GM20431 (cell line): ENCODE results near the gene ADAM11.
"Not testable (repeated sequence)": the region's sequence is repeated elsewhere in the genome, so short reads cannot be mapped to it uniquely, and the experiment has no call there.

Source experiments
- in situ Hi-C: fragments of 300-500 bp; cut with MseI, MboI; formaldehyde crosslinking; loops from one replicate; pipeline ENCODE4 v1.15.0; 2020; ENCODE audit warnings: low sequenced_read_pairs; ENCODE audit not compliant: unreplicated experiment

Gene ADAM11, protein sequence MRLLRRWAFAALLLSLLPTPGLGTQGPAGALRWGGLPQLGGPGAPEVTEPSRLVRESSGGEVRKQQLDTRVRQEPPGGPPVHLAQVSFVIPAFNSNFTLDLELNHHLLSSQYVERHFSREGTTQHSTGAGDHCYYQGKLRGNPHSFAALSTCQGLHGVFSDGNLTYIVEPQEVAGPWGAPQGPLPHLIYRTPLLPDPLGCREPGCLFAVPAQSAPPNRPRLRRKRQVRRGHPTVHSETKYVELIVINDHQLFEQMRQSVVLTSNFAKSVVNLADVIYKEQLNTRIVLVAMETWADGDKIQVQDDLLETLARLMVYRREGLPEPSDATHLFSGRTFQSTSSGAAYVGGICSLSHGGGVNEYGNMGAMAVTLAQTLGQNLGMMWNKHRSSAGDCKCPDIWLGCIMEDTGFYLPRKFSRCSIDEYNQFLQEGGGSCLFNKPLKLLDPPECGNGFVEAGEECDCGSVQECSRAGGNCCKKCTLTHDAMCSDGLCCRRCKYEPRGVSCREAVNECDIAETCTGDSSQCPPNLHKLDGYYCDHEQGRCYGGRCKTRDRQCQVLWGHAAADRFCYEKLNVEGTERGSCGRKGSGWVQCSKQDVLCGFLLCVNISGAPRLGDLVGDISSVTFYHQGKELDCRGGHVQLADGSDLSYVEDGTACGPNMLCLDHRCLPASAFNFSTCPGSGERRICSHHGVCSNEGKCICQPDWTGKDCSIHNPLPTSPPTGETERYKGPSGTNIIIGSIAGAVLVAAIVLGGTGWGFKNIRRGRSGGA

DNA sequence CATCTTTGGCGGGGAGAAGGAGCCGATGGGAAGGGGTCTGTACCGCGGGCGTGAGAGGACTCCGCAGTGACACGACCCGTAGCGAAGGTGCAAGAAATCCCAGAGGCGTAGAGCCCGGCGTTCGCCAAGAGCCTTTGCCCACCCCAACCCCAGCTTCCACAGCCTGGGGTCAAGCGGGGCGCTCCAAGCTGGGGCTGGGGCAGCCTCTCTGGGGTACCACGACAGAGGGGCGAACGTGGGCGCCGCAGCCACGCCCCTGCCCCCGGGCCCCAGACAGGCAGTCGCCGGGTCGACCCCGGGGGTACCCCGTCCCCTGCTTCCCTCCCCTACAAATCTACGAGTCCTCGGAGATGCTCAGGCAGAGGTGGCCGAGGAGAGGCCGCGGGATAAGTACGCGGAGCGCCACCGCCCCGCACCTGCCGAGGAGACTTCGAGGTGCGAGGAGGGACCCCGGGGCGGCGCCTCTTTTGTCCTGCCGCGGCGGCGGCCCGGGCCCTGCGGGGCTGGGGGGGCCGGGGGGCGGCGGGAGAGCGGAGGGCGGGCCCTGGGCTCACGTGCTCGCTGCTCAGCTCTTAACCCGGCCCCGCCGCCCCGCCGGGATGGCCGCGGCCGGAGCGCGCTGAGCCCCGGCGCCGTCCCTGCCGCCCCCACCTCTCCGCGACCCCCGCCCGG is at the start of gene ADAM11:
ADAM11 (plus strand) TSS at position 575 of the 672 bp plus-strand sequence. CDS start 212 bp downstream, outside the sequence.
- in situ Hi-C loops, result no loop called here

DNA sequence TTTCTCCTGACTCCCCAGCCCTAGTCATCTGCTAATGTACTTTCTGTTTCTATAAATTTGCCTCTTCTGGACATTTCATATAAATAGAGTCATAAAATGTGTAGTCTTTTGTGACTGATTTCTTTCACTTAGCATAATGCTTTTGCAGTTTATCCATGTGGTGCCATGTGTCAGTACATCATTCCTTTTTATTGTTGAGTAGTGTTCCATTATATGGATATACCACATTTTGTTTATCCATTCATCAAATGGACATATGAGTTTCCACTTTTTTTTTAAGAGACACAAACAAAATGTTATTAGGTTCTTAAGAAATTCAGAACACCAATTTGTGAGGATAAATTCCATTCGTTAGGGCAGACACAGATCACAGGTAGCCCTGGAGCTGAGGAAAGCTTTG is 39.3 kb upstream of the ADAM11 start:
- in situ Hi-C loops, result no loop called here

DNA sequence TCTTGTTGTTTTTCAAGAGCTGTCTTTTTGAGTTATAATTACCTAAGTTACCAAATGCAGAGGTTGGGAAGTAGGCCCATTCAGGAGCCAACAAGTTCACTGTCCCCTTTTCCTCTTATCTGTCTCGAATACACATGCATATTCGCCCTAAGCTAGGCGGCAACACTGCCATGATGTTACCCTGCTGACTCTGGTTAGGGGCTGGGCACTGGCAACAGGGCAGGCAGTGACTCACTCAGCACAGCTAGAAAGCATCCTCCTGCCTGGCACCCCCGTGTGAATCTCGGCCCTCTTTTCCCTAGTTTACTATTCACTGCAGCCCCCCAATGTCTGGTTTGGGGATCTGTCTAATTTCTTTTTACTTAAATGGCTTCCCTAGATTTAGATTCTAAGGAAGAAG is 36.5 kb upstream of the ADAM11 start:
- in situ Hi-C loops, result no loop called here

DNA sequence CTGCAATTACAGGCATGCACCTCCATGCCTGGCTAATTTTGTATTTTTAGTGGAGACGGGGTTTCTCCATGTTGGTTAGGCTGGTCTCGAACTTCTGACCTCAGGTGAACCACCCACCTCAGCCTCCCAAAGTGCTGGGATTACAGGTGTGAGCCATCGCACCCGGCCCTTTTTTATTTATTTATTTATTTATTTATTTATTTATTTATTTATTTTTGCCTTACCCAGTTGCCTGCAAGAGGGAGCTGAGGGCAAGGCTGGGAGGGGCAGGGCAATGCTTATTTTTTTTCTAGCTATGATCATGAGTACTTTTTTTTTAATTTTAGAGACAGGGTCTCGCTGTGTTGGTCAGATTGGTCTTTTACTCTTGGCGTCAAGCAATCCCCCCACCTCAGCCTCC is 32.7 kb upstream of the ADAM11 start:
- in situ Hi-C loops, result not testable (repeated sequence)

DNA sequence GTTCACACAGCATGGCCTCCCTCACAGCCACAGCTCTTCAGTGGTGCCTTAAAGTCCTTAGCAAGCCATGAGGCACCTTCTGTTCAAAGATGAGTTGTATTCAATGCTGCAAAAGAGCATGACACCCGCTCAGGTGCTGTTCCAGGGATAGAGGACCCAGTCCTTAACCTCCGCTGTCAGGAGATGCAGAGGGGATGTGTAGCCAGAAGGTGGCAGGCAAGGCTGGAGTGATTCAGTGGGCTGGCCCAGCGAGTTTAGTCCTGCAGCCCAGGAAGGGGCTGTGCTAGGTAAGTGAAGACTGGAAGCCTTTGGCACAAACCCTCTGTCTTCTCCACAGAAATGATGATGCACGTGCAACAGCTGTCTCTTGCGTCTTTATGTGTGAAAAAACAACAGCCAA is 25.0 kb upstream of the ADAM11 start:
- in situ Hi-C loops, result no loop called here

DNA sequence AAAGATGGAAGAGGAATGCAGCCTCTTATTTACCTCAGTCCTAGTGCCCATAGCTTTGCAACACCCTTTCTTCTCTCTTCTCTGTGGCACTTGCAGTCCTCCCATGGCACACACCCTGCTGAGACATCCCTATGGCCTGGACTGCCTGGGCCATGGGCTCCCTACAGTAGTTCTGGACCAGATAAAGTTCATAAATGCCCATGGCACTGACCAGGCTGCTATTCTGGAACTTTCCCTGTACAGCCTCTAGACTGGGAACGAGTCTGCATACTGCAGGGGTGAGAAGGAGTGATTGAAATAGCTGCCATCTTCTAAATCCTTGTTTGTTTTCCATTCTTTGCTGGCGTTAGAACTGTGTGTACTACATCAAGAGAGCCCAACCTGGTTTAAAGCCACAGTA is 24.5 kb upstream of the ADAM11 start:
- in situ Hi-C loops, result no loop called here

DNA sequence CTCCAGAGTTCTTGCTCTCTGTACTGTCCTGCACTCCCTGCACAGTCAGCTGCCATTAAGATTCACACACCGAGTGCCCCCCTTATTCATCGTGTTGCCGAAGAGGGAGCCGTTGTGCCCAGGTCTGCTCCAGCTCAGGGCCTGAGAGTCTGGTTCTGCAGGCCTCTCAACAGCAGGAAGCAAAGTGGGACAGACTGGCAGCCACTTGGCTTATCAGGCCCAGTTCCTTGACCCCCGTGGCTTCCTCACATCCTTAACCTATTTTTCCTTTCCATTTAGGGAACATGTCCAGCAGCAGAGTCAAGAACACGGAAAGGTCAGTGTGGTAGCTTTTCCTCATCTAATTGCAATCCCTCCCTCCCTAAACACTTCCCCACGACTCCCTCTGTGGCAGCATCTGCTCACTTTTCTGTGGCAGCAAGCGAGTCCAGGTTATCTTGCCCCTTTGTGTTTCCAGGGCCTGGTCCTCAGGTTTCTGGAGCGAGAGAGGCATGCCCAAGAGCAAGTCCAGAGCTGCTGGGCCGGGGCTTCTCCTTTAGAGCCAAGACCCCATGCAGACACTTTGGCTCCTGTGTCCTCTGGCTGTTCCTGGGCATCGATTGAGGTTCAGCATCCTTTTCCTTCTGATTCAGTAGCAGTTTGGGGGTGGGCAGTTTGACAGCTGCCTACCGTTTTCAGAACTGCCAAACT is 22.1 kb upstream of the ADAM11 start:
- in situ Hi-C loops, result no loop called here

DNA sequence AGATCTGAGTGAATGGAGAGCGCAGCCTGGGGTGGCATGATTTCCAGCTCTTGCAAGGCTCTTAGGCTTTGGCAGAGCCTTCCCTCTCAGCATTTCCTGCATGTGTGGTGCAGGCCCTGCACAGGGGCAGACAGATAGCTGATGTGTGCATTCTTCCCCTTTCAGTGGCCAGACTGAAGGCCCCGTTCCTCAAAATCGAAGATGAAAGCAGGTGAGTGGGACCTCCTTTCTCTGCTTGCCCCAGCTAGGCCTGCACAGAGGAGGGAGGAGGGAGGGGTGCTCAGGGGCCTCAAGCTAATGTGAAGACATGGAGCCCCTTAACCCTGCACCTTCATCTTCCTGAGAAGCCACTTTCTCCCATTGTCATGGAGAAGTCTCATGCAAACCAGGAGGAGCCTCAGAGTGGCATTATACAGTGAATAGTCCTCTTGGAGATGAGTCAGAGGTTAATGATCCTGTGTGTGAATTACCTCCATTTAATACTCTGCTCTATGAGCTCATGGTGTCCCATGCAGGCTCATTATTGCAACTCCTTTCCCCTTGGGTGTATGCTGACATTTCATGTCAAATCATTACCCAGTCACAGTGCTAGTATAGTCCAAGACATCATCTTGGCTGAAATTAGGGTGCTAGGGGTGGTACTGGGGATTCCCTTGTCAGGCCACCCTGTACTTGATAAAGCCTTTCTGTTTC is 20.4 kb upstream of the ADAM11 start:
- in situ Hi-C loops, result no loop called here

DNA sequence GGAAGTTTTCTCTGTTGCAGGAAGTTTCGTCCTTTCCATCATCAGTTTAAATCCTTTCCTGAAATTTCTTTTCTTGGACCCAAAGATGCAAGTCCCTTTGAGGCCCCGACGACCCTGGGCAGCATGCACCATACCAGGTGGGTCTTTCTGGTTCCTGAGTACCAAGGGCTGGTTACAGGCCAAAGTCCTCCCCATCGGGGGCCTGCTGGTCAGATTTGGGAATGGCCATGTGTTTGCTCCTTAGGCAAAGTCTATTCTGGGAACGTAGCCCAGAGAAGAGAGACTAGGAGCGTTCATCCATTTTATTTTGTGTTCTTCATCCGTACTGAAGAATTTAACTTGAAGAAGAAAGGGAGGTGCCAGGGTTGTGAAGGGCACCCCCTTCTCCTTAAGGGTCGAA is 17.5 kb upstream of the ADAM11 start:
- in situ Hi-C loops, result no loop called here

DNA sequence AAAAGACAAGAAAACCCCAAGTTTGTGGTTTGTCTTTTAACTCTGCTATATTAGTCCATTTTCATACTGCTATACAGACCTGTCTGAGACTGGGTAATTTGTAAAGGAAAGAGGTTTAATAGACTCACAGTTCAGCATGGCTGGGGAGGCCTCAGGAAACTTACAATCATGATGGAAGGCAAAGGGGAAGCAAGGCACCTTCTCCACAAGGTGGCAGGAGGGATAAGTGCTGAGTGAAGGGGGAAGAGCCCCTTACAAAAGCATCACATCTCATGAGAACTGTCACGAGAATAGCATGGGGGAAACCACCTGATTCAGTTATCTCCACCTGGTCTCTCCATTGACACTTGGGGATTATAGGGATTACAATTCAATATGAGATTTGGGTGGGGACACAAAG is 13.5 kb upstream of the ADAM11 start:
- in situ Hi-C loops, result no loop called here

DNA sequence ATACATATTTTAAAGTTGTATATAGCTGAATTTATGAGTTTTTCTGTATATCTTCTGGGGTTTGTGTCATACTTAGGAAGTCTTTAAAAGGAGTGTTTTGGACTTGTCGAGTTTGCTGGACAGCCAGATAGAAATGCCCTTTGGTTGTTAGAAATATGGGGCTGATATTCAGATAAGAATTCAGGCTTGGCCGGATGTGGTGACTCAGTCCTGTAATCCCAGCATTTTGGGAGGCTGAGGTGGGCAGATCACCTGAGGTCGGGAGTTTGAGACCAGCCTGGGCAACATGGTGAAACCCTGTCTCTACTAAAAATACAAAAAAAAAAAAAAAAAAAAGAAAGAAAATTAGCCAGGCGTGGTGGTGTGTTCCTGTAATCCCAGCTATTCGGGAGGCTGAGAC is 13.1 kb upstream of the ADAM11 start:
- in situ Hi-C loops, result not testable (repeated sequence)

DNA sequence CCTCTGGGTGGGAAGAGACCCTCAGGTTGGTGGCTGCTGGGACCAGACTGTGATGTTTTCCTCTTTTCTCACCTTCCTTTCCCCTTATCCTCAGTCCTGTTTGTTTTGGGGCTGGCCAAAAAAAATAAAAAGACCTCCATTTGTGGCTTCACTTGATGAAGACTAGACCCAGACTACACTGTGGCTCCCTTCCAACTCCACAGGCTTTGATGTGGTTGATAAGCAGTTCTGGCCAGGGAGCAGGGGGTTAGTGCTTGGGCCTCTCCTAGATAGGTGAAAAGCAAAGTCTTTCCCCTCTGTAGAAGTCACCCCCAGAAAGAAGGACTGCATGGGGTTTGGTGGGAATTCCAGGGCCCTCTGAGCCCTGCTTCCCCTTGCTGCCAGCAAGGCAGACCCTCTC is 11.2 kb upstream of the ADAM11 start:
- in situ Hi-C loops, result no loop called here

DNA sequence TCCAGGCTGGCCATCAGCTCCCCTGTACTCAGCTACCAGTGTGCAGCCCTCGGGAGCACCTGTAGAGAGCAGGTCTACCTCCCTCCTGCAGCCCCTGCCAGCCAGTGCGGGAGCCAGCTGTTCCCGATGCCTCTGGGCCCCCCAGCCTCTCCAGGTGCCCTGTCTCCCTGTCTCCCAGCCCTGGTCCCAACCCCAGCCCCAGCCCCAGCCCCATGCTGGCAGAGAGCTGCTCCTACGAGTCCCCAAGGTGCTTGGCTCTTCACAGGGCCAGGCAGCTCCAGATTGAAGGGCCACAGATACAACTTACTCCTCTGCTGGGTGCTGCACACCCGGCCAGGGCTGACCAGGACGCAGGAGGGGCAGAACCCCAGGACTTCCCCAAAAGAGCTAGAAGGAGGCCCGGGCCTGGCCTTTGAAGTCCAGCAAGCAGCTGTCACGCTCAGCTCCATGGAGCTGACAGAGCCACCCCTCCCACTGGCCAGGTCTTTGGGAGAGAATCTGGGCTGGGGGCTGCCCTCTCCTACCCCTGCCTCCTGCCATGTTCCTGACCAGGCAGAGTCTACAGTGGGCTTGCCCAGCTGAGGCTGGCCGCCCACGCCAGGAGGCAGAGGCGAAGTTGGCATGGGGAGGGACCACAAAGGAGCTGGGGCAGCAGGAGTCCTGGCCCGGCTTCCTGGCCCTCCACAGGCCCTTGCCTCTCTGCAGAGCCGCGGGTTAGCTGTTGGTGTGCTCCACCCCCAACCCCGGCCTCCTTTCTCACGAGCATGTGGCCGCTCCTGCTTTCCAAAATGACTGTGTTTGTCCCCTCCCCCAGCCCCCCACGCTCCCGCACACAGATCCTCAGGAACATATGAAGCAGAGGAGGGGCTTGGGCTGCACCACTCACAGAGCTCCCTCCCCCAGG is 9.5 kb upstream of the ADAM11 start:
- in situ Hi-C loops, result no loop called here

DNA sequence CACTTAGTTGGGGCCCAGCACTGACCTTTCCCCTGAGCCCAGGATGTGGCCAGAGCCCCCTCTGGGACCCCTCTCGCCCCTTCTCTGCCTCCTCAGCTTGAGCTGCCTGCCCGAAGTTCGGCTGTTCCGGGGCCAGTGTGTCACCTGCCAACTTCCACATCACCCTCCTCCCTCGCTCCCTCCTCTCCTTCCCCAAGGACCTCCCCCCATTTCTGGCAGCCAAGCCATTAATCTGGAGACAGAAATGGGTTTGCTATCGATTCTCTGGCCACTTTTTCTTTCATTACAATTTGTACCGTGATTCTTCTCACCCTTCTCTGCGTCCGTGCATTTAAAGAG is 8.8 kb upstream of the ADAM11 start:
- in situ Hi-C loops, result no loop called here

DNA sequence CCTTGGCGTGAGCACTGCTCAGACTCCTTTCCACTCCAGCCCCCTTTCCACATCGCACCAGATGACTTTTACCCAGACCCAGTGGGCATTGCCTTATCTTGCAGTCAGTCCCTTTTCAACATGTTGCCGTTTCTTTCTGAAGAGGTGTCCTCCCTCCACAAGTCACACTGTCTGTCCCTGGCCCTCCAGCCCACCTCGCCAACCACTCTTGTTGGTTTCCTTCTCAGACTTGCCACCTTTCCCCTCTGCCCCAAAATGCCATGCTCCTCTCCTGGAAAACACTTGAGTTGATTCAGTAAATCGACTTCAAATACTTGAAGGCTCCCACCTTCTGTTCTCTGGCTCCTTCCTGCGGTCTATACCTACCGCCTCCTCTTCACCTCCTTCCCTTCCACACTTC is 7.5 kb upstream of the ADAM11 start:
- in situ Hi-C loops, result no loop called here

DNA sequence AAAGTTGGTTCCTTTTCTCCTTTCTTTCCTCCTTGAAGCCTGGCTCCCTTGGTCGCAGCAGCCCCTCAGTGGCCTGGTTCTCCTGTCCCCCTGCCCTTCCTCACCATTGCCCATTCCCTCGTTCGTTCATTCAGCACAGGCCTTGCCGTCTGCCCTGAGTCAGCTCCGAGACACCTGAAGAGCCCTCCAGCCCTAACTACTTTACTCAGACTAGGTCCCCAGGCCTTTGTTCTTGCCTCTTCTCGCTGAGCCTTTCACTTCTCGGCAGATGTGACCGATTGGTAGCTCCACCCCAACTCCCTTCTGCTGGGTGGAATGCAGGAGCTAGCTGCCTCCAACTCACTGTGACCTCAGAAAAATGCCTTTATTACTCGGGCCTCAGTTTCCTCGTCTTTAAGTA is 7.0 kb upstream of the ADAM11 start:
- in situ Hi-C loops, result no loop called here

DNA sequence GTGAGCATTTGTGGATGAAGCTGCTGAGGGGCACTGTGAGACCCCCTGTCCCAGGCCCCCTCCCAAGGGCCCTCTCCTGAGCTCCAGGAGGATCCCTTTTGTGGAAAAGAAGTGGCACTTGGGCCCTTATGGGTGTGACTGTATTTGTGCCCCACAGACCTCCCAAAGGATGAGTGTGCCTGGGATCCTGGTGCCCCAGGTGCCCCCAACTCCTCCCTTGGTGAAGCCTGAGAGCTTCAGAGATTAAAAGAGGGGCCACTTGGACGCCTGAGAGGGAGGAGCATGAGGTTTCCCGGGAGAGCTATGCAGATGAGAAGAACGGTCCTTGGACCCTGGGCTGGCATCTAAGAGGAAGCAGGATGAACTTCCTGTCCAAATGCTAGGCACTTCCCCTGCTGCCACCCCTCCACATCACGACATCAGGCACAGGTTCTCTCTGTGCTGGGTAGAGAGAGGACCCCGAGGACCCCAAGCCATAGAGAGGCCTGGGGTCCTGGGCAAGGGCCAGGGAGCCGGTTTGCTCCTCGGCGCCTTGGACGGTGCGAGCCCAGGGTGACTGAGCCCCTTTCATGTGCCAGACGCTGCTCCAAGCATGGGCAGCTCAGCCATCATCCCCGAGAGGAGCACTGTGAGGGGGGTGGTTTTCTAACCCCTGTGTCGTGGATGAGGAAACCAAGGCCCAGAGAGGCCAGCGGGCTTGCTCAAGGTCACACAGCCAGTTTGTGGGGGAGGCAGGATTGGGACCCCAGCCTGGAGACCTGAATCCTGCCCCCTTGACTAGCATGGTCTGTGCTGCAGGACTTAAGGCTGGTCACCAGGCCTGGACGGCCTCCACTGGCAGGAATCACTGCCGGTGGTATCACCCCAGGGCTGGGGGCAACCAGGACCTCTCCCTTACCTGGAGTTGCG is 5.6 kb upstream of the ADAM11 start:
- in situ Hi-C loops, result no loop called here

DNA sequence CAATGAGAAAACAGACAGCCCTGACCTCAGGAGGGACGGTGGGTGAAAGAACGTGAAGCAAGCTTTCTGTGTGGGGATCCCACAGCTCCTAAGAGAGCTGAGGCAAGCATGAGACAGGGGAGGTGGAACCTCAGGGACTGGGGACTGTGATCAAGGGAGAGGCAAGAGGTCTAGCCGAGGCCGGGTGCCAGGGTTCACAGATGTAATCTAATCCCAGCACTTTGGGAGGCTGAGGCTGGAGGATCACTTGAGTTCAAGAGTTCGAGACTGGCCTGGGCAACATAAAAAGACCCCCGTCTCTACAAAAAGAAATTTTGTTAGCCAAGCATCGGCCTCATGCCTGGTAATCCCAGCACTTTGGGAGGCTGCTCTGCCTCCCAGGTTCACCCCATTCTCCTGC is 4.5 kb upstream of the ADAM11 start:
- in situ Hi-C loops, result no loop called here
